Esophagus squamous epithelium (tissue), 5 donors: Measurements from ENCODE around the gene CNR2. TPM values are rescaled to one million over a fixed set of nuclear protein-coding genes. Genes with fewer than 3 reads are reported as not detected.

Experiments
- DNase-seq: peaks from one replicate; lab custom pipeline; 2025; lab: John Stamatoyannopoulos, UW
- H3K27ac ChIP-seq, 4 donors: fragments of 200-600 bp; sonication (generic); one replicate each; pipeline ENCODE4 v1.5.1; 2016 to 2019; ENCODE audit warnings: mild to moderate bottlenecking in 1 of 4
- H3K27me3 ChIP-seq, 4 donors: fragments of 200-600 bp; sonication (generic); 1 replicate in 3 of 4; 2 replicates in 1 of 4; pipeline versions ENCODE4 v1.5.1 to v1.6.0; 2017 to 2021; ENCODE audit warnings: antibody characterized with exemption in 1 of 4
- H3K36me3 ChIP-seq, 3 donors: fragments of 200-600 bp; sonication (generic); one replicate each; pipeline ENCODE4 v1.5.1; 2016 to 2019
- H3K4me1 ChIP-seq, 3 donors: fragments of 200-600 bp; sonication (generic); one replicate each; pipeline ENCODE4 v1.5.1; 2017 to 2019
- H3K4me3 ChIP-seq, 4 donors: fragments of 200-600 bp; sonication (generic); 1 replicate in 3 of 4; 2 replicates in 1 of 4; pipeline ENCODE4 v1.5.1; 2016 to 2019; ENCODE audit warnings: mild to moderate bottlenecking in 2 of 4, moderate library complexity in 1 of 4
- H3K9me3 ChIP-seq, 3 donors: fragments of 200-600 bp; sonication (generic); one replicate each; pipeline ENCODE4 v1.5.1; 2016 to 2019
- POLR2A ChIP-seq, 4 donors: fragments of 450-650 bp; IDR thresholded peaks; one replicate each; pipeline ENCODE4 v1.6.1; 2017; ENCODE audit warnings: antibody characterized with exemption in 4 of 4, mild to moderate bottlenecking in 4 of 4, moderate library complexity in 3 of 4
- WGBS, 2 donors: methylation state at CpG; one replicate each; pipeline ENCODE4 v1.1.5; 2018; 5-methylcytosine and 5-hydroxymethylcytosine counted together
- intact Hi-C: fragments of 100-400 bp; cut with DNase I; formaldehyde crosslinking; loops from one replicate; pipeline ENCODE4 v1.15.0; 2022
- small RNA-seq, 4 donors: library from RNA; depleted of rRNA; stranded (forward); fragments of <200 nt; gene quantifications; one replicate each; pipeline ENCODE3, GENCODE V24; 2016
- total RNA-seq, 4 donors: library from RNA; depleted of rRNA; stranded (reverse); fragments of >200 nt; gene quantifications; one replicate each; pipeline ENCODE4 v1.1.0, GENCODE V29; 2016
- TF ChIP-seq, protein P1 (sequence below), 6 experiments: fragments of 450-650 bp in 4 of 6; fragments of 200-600 bp in 2 of 6; sonication (generic) in 2 of 6; IDR thresholded peaks; one replicate each; pipeline ENCODE4 v1.5.1; 2016 to 2019; ENCODE audit warnings: antibody characterized with exemption in 6 of 6, mild to moderate bottlenecking in 4 of 6, moderate library complexity in 4 of 6
- donor health status: DM: yes; HTN: yes; CAD: no.

CNR2 gene
- total RNA-seq, 4 donors from 2014 or later, result under 0.01 TPM; not detected in 3

DNA sequence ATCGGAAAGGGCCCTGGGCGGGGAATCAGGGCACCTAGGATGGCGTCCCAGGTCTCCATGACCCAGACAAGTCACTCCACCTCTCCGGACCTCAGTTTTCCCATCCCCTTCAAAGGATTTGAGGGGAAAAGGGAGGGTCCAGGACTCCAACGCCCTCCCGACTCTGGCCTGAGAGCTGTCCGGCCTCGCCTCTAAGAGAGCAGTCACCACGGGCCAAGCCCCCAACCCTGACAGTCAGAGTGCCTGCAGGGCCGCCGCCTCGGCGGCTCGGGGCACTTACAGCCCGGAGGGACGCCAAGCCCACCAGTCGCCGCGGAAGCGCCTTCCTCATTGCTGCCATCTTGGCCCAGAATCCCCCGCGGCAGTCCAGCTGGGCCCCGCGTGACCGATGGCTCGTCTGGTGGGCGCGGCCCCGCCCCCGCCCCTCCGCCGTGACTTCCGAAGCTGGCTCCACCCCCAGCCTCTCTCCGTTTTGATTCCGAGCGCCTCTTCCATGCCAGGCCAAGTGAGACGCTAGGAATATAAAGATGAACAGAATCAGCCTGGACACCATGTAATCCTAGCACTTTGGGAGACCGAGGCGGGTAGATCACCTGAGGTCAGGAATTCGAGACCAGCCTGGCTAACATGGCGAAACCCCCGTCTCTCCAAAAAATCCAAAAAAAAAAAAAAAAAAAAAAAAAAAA lies 87.9 kb downstream of the CNR2 start, which contains the start of gene HMGCL:
TSS of gene HMGCL (minus strand) at position 354 of the 686 bp plus-strand sequence. CDS start at position 340, 14 bp downstream.
- H3K4me3 ChIP-seq, result peak within 1 kb of the TSS; percentile 58 to 98 (median 92)
- peaks cover 0 to 23% (median 3%) of the 10 kb centered on the region in 3 donors for H3K4me1 ChIP-seq
- WGBS, 2 donors, result 0 to 1% methylated on average over 3 to 22 of the region's 42 CpGs
- H3K9me3 ChIP-seq, result no peaks in the 10 kb centered on the region
- DNase-seq, result peak; percentile 46
- H3K27ac ChIP-seq, result peak within 1 kb of the TSS; percentile 84 to 97 (median 94)
- intact Hi-C loops, result no loop called here
- TF ChIP-seq, protein P1, sequence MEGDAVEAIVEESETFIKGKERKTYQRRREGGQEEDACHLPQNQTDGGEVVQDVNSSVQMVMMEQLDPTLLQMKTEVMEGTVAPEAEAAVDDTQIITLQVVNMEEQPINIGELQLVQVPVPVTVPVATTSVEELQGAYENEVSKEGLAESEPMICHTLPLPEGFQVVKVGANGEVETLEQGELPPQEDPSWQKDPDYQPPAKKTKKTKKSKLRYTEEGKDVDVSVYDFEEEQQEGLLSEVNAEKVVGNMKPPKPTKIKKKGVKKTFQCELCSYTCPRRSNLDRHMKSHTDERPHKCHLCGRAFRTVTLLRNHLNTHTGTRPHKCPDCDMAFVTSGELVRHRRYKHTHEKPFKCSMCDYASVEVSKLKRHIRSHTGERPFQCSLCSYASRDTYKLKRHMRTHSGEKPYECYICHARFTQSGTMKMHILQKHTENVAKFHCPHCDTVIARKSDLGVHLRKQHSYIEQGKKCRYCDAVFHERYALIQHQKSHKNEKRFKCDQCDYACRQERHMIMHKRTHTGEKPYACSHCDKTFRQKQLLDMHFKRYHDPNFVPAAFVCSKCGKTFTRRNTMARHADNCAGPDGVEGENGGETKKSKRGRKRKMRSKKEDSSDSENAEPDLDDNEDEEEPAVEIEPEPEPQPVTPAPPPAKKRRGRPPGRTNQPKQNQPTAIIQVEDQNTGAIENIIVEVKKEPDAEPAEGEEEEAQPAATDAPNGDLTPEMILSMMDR (IDR thresholded peaks at IDR 0.05), result no peak
- TF ChIP-seq POLR2A (IDR thresholded peaks at IDR 0.05), result peak in 3 of 4 donors; percentile 43 to 90 (median 83)
- H3K36me3 ChIP-seq, result peaks cover 0 to 3% (median 0%) of the 10 kb centered on the region in 3 donors
- no peaks in the 10 kb centered on the region for H3K27me3 ChIP-seq

DNA sequence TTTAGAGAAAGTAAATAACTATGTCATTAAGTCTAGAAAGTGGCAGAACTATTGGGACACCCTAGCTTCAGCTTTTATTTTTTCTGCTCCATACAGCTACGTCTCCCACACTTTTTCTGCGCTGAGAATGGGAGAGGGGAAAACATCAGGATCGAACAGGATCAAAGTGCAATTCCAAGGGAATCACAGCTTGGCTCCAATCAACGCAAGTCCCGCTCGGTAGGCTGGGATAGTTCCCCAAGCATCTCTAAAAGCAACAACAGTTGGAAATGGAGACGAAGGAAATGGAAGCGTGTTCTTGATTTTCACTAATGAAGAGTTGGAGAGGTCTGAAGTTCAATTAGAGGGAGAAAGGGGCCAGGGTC lies 88.5 kb downstream of the CNR2 start:
- H3K36me3 ChIP-seq, result peaks cover 0 to 8% (median 0%) of the 10 kb centered on the region in 3 donors
- H3K27ac ChIP-seq, result peak overlapping the region; percentile 84 to 97 (median 94)
- DNase-seq, result no peak
- intact Hi-C loops, result no loop called here
- H3K4me1 ChIP-seq, result peaks cover 0 to 23% (median 3%) of the 10 kb centered on the region in 3 donors
- H3K9me3 ChIP-seq, result no peaks in the 10 kb centered on the region
- 1 to 6% methylated on average over 8 of the region's 8 CpGs for WGBS, 2 donors
- peak overlapping the region; percentile 58 to 98 (median 92) for H3K4me3 ChIP-seq
- no peaks in the 10 kb centered on the region for H3K27me3 ChIP-seq
- no peak for TF ChIP-seq POLR2A (IDR thresholded peaks at IDR 0.05)
- TF ChIP-seq, protein P1 (IDR thresholded peaks at IDR 0.05), result no peak

DNA sequence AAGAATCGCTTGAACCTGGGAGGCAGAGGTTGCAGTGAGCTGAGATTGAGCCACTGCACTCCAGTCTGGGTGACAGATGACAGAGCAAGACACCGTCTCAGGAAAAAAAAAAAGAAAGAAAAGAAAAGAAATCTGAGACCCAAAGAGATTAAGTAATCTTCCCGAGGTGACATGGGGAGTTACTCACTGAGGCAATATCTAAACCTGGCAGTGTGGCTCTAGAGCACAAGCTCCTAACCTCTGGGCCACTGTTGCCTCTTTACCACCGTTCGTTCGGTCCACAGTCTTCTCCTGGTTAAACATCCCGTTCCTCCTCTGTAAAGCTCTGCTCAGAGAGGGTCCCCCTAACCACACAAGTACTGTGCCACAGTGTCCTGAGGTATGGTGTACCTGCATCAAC lies 89.4 kb downstream of the CNR2 start:
- TF ChIP-seq, protein P1 (IDR thresholded peaks at IDR 0.05), result no peak
- TF ChIP-seq POLR2A (IDR thresholded peaks at IDR 0.05), result no peak
- 79 to 80% methylated on average over 6 to 7 of the region's 7 CpGs for WGBS, 2 donors
- DNase-seq, result no peak
- H3K4me1 ChIP-seq, result peaks cover 0 to 23% (median 3%) of the 10 kb centered on the region in 3 donors
- peak overlapping the region in 1 of 4 donors; percentile 87 for H3K4me3 ChIP-seq
- intact Hi-C loops, result no loop called here
- no peaks in the 10 kb centered on the region for H3K9me3 ChIP-seq
- peaks cover 0 to 17% (median 0%) of the 10 kb centered on the region in 3 donors for H3K36me3 ChIP-seq
- no peak overlapping the region for H3K27ac ChIP-seq
- H3K27me3 ChIP-seq, result no peaks in the 10 kb centered on the region

Small RNA genes lying within 50 kb of the gene (small RNA-seq; reads per million reads assigned to genes)
- 0 reads per million in 4 donors for gene MIR378F

Other genes with a start within 250 kb of the CNR2 start
- 1,000 to 10,000 TPM in 2 of 4 donors, 100 to 1,000 TPM in 2; 698 to 1,431 (median 989) TPM for gene RPL11, start 221.6 kb downstream of the CNR2 start, total RNA-seq
- gene ELOA, start 169.9 kb downstream of the CNR2 start, total RNA-seq, result 10 to 100 TPM; 37.8 to 44.0 (median 41.2) TPM
- 10 to 100 TPM; 57.4 to 86.3 (median 78.0) TPM for gene PITHD1, start 134.9 kb downstream of the CNR2 start, total RNA-seq
- 10 to 100 TPM; 51.9 to 75.5 (median 64.4) TPM for gene LYPLA2, start 122.2 kb downstream of the CNR2 start, total RNA-seq
- gene GALE, start 112.6 kb downstream of the CNR2 start, total RNA-seq, result 10 to 100 TPM; 55.1 to 81.0 (median 60.4) TPM
- 10 to 100 TPM; 14.3 to 38.9 (median 26.6) TPM for gene HMGCL, start 87.9 kb downstream of the CNR2 start, total RNA-seq
- gene FUCA1, start 45.1 kb downstream of the CNR2 start, total RNA-seq, result 10 to 100 TPM; 10.1 to 32.2 (median 17.5) TPM
- 100 to 1,000 TPM in 1 of 4 donors, 10 to 100 TPM in 3; 42.6 to 123 (median 88.7) TPM for gene PNRC2, start 46.5 kb upstream of the CNR2 start, total RNA-seq
- gene SRSF10, start 67.0 kb upstream of the CNR2 start, total RNA-seq, result 10 to 100 TPM; 45.1 to 96.1 (median 67.1) TPM
- gene MYOM3, start 198.8 kb upstream of the CNR2 start, total RNA-seq, result 1 to 10 TPM in 1 of 4 donors, under 1 TPM in 3; 0.30 to 1.1 (median 0.56) TPM
- 10 to 100 TPM in 2 of 4 donors, 1 to 10 TPM in 2; 3.6 to 16.0 (median 10.5) TPM for gene IL22RA1, start 229.8 kb upstream of the CNR2 start, total RNA-seq